ENCODE measurements around the gene DUSP10. TPM values are rescaled to one million over a fixed set of nuclear protein-coding genes. Genes with fewer than 3 reads are reported as not detected.

Gene DUSP10
- total and polyA plus RNA-seq, 2 of the 13 experiments (the other 11 are each of a cell fraction or from before 2014, with no cell fraction given): 2.1 to 4.4 TPM

DNA sequence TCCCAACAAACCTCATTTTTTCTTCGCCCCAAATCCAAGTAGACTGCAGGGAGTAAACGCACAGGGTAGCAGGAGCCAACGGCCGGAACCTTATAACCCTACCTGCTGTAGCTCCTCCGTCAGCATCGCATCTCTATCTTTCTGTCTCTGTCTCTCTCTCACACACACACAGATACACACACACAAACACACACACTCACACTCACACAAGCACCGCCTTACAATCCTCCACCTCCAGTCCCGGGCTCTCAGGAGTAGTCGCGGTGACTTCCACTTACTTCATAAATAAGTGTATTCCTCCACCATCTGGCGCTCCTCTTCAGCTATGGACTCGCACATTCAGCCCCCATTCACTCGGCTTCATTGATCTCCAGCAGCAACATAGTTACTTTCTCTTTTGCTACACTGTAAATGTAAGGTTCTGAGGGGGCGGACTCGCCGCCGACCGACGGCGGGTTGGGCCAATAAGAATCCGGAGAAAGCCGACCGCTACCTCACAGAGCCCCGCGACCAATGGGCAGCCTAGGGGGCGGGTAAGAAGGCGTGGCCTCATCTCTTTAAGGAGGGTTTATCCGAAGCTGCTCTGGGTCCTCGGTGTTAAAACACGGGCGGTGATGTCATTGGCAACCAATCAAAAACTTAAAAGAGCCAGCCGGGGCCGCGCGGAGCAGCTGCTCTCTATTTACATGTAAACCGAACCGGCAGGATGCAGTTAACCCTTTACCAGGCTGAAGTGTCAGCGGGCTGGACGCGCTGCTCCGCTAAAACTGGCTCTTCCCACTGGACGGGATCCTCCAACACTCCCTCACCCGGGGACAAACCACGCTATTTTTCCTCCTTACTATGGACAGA, at the start of gene DUSP10 (continued):
- TF ChIP-seq, protein P1, sequence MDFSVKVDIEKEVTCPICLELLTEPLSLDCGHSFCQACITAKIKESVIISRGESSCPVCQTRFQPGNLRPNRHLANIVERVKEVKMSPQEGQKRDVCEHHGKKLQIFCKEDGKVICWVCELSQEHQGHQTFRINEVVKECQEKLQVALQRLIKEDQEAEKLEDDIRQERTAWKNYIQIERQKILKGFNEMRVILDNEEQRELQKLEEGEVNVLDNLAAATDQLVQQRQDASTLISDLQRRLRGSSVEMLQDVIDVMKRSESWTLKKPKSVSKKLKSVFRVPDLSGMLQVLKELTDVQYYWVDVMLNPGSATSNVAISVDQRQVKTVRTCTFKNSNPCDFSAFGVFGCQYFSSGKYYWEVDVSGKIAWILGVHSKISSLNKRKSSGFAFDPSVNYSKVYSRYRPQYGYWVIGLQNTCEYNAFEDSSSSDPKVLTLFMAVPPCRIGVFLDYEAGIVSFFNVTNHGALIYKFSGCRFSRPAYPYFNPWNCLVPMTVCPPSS (IDR thresholded peaks at IDR 0.05): no peak
- TF ChIP-seq, protein P2, sequence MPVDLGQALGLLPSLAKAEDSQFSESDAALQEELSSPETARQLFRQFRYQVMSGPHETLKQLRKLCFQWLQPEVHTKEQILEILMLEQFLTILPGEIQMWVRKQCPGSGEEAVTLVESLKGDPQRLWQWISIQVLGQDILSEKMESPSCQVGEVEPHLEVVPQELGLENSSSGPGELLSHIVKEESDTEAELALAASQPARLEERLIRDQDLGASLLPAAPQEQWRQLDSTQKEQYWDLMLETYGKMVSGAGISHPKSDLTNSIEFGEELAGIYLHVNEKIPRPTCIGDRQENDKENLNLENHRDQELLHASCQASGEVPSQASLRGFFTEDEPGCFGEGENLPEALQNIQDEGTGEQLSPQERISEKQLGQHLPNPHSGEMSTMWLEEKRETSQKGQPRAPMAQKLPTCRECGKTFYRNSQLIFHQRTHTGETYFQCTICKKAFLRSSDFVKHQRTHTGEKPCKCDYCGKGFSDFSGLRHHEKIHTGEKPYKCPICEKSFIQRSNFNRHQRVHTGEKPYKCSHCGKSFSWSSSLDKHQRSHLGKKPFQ (CRISPR knock-in tag; IDR thresholded peaks at IDR 0.05; ENCODE audit: insufficient replicate concordance): no peak
- TF ChIP-seq FOXJ3 (CRISPR knock-in tag; IDR thresholded peaks at IDR 0.05; ENCODE audit: borderline replicate concordance): peak; percentile 82; the same call in 1 of the 2 replicates
- TF ChIP-seq ZNF441 (CRISPR knock-in tag; IDR thresholded peaks at IDR 0.05; ENCODE audit: borderline replicate concordance): no peak
- TF ChIP-seq ZNF510 (CRISPR knock-in tag; IDR thresholded peaks at IDR 0.05; ENCODE audit: low read depth): no peak
- TF ChIP-seq HMG20B (CRISPR knock-in tag; conservative IDR thresholded peaks at IDR 0.05): no peak
- peak; percentile 6 for TF ChIP-seq YY1 (IDR thresholded peaks at IDR 0.05; ENCODE audit: insufficient read depth, insufficient replicate concordance, low read depth, low read length)
- TF ChIP-seq FOXO1 (CRISPR knock-in tag; IDR thresholded peaks at IDR 0.05): no peak; the same call in 1 of the 2 replicates
- TF ChIP-seq CHCHD3 (CRISPR knock-in tag; IDR thresholded peaks at IDR 0.05): no peak
- no peak for TF ChIP-seq NAIF1 (CRISPR knock-in tag; IDR thresholded peaks at IDR 0.05; ENCODE audit: borderline replicate concordance)
- TF ChIP-seq ZNF558 (CRISPR knock-in tag; IDR thresholded peaks at IDR 0.05; ENCODE audit: borderline replicate concordance): no peak
- TF ChIP-seq, protein P3, sequence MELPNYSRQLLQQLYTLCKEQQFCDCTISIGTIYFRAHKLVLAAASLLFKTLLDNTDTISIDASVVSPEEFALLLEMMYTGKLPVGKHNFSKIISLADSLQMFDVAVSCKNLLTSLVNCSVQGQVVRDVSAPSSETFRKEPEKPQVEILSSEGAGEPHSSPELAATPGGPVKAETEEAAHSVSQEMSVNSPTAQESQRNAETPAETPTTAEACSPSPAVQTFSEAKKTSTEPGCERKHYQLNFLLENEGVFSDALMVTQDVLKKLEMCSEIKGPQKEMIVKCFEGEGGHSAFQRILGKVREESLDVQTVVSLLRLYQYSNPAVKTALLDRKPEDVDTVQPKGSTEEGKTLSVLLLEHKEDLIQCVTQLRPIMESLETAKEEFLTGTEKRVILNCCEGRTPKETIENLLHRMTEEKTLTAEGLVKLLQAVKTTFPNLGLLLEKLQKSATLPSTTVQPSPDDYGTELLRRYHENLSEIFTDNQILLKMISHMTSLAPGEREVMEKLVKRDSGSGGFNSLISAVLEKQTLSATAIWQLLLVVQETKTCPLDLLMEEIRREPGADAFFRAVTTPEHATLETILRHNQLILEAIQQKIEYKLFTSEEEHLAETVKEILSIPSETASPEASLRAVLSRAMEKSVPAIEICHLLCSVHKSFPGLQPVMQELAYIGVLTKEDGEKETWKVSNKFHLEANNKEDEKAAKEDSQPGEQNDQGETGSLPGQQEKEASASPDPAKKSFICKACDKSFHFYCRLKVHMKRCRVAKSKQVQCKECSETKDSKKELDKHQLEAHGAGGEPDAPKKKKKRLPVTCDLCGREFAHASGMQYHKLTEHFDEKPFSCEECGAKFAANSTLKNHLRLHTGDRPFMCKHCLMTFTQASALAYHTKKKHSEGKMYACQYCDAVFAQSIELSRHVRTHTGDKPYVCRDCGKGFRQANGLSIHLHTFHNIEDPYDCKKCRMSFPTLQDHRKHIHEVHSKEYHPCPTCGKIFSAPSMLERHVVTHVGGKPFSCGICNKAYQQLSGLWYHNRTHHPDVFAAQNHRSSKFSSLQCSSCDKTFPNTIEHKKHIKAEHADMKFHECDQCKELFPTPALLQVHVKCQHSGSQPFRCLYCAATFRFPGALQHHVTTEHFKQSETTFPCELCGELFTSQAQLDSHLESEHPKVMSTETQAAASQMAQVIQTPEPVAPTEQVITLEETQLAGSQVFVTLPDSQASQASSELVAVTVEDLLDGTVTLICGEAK (IDR thresholded peaks at IDR 0.05): no peak
- TF ChIP-seq, protein P3 (CRISPR knock-in tag; IDR thresholded peaks at IDR 0.05): no peak
- no peak for TF ChIP-seq HCFC1 (IDR thresholded peaks at IDR 0.05; ENCODE audit: low read depth, low read length)
- peak; percentile 70 for TF ChIP-seq FOXK2 (IDR thresholded peaks at IDR 0.05)
- no peak for TF ChIP-seq ZNF263 (CRISPR knock-in tag; IDR thresholded peaks at IDR 0.05)
